HepG2 (cell line): ENCODE data around the gene PDIA4. TPM values are rescaled to one million over a fixed set of nuclear protein-coding genes. Genes with fewer than 3 reads are reported as not detected.
A peak's percentile ranks its signal among the peaks of the same experiment; 100 is the strongest.

Experiments used
- BHLHE40 ChIP-seq: IDR thresholded peaks from 2 replicates; pipeline ENCODE4 v1.6.1; 2011; ENCODE audit warnings: low read length, improper control_type of control experiment
- FOXJ3 ChIP-seq: sonication (generic); formaldehyde crosslinking; IDR thresholded peaks from 2 replicates; pipeline ENCODE4 v1.4.0; 2020; ENCODE audit warnings: missing genetic modification reagents, mild to moderate bottlenecking, borderline replicate concordance
- LCORL ChIP-seq, 2 experiments: fragments of 450-650 bp in 1 of 2; sonication (generic) in 1 of 2; formaldehyde crosslinking in 1 of 2; IDR thresholded peaks; 2 replicates each; pipeline versions ENCODE4 v1.5.0 to v1.6.1; 2017 to 2020; ENCODE audit warnings: antibody characterized with exemption in 1 of 2, missing genetic modification reagents in 1 of 2
- PHB2 ChIP-seq: fragments of 450-650 bp; IDR thresholded peaks from 2 replicates; pipeline ENCODE4 v1.6.1; 2018; ENCODE audit not compliant: partially characterized antibody
- ZNF121 ChIP-seq: sonication (generic); formaldehyde crosslinking; IDR thresholded peaks from 2 replicates; pipeline ENCODE4 v1.5.0; 2020; ENCODE audit warnings: mild to moderate bottlenecking, missing genetic modification reagents
- ZNF253 ChIP-seq: sonication (generic); formaldehyde crosslinking; IDR thresholded peaks from 2 replicates; pipeline ENCODE4 v1.8.0; 2022; ENCODE audit warnings: mild to moderate bottlenecking, missing genetic modification reagents, borderline replicate concordance
- ZNF367 ChIP-seq: sonication (generic); formaldehyde crosslinking; IDR thresholded peaks from 2 replicates; pipeline ENCODE4 v1.4.0; 2020; ENCODE audit warnings: missing genetic modification reagents, borderline replicate concordance
- polyA plus RNA-seq, 8 experiments: library from polyadenylated mRNA; depleted of rRNA in 3 of 8; stranded (reverse) in 7 of 8; unstranded in 1 of 8; fragments of >200 nt; fragmentation: Illumina TruSeq in 4 of 8; extraction: Trizol in 4 of 8; gene quantifications; 2 replicates each; pipeline versions ENCODE4 v1.2.1 to v1.2.3, GENCODE V29; 2011 to 2016; ENCODE audit warnings: low read depth in 4 of 8, missing spikeins in 1 of 8, mixed read lengths in 1 of 8; ENCODE audit not compliant: insufficient read depth in 1 of 8
- total RNA-seq, 5 experiments: library from RNA; depleted of rRNA; stranded (reverse); fragments of >200 nt; fragmentation: Illumina TruSeq; extraction: Trizol; gene quantifications; 2 replicates each; pipeline ENCODE4 v1.2.3, GENCODE V29; 2016; ENCODE audit warnings: low read depth in 1 of 5
- TF ChIP-seq, protein P1 (sequence below): sonication (generic); formaldehyde crosslinking; IDR thresholded peaks from 2 replicates; pipeline ENCODE4 v1.5.0; 2020; ENCODE audit warnings: mild to moderate bottlenecking, missing genetic modification reagents
- TF ChIP-seq, protein P2 (sequence below): sonication (generic); formaldehyde crosslinking; IDR thresholded peaks from 2 replicates; pipeline ENCODE4 v1.9.0; 2022; ENCODE audit warnings: missing genetic modification reagents, mild to moderate bottlenecking, borderline replicate concordance
- TF ChIP-seq, protein P3 (sequence below): sonication (generic); formaldehyde crosslinking; conservative IDR thresholded peaks from 2 replicates; pipeline ENCODE4 v1.8.0; 2022; ENCODE audit warnings: low read depth, missing genetic modification reagents
- TF ChIP-seq, protein P4 (sequence below): sonication (generic); formaldehyde crosslinking; IDR thresholded peaks from 2 replicates; pipeline ENCODE4 v1.4.0; 2020; ENCODE audit warnings: missing genetic modification reagents, mild to moderate bottlenecking, borderline replicate concordance
- TF ChIP-seq, protein P5 (sequence below): sonication (generic); formaldehyde crosslinking; IDR thresholded peaks from 2 replicates; pipeline ENCODE4 v1.4.0; 2020; ENCODE audit warnings: missing genetic modification reagents
- TF ChIP-seq, protein P6 (sequence below): sonication (generic); formaldehyde crosslinking; IDR thresholded peaks from 2 replicates; pipeline ENCODE4 v1.5.0; 2020; ENCODE audit warnings: missing genetic modification reagents, mild to moderate bottlenecking, borderline replicate concordance

PDIA4 gene
- total and polyA plus RNA-seq, 2 of the 13 experiments (the other 11 are each of a cell fraction or from before 2014, with no cell fraction given), result 278 to 402 TPM

DNA sequence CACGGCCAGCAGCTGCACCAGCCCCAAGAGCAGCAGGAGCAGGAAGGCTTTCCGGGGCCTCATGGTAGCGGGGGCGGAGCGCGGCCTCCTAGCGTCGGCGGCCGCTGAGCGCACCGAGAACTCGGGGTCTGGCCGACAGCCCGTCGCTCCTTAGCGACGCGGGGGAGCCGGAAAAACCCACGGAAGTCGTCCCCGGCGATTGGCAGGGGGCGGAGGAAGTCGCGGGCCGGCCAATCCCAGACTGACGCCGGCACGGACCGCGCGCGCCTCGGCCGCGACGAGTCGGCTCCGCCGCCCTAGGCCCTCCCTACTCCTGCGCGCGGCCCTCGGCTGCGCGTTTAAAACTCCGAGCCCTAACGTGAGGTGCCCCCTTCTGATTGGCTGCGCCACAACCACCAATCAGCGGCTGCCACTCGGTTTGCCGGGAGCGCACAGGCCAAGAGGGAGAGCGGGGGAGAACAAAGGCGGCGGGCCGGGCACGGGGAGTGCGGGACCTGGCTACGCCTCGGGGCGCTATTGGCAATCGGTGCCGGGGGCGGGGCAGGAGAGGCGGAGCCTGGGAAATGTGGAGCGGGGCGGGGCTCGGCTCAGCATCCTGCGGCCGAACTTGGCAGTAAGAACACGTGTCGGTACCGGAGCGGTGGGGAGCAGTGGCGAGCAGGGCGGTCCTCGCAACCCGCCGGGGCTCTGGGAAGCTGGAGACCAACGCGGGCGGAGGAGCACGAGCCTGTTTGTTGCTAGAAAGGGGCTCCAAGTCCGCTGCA lies at the start of gene PDIA4 (continued):
- TF ChIP-seq, protein P1, sequence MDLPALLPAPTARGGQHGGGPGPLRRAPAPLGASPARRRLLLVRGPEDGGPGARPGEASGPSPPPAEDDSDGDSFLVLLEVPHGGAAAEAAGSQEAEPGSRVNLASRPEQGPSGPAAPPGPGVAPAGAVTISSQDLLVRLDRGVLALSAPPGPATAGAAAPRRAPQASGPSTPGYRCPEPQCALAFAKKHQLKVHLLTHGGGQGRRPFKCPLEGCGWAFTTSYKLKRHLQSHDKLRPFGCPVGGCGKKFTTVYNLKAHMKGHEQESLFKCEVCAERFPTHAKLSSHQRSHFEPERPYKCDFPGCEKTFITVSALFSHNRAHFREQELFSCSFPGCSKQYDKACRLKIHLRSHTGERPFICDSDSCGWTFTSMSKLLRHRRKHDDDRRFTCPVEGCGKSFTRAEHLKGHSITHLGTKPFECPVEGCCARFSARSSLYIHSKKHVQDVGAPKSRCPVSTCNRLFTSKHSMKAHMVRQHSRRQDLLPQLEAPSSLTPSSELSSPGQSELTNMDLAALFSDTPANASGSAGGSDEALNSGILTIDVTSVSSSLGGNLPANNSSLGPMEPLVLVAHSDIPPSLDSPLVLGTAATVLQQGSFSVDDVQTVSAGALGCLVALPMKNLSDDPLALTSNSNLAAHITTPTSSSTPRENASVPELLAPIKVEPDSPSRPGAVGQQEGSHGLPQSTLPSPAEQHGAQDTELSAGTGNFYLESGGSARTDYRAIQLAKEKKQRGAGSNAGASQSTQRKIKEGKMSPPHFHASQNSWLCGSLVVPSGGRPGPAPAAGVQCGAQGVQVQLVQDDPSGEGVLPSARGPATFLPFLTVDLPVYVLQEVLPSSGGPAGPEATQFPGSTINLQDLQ (CRISPR knock-in tag), result no peak; the same call in none of the 2 replicates
- TF ChIP-seq LCORL (IDR thresholded peaks at IDR 0.05) (no peak), LCORL (CRISPR knock-in tag; IDR thresholded peaks at IDR 0.05) (peak; percentile 47; the same call in 1 of the 2 replicates), PHB2 (no peak), ZNF367 (peak; percentile 41; the same call in 1 of the 2 replicates), BHLHE40 (peak; percentile 70; the same call in 1 of the 2 replicates), ZNF121 (CRISPR knock-in tag) (peak; percentile 55; the same call in 1 of the 2 replicates), ZNF253 (CRISPR knock-in tag) (peak; percentile 82), FOXJ3 (CRISPR knock-in tag) (0 out of 2 replicates have a peak, but pooled peaks have one; percentile 20)
- TF ChIP-seq, protein P2, sequence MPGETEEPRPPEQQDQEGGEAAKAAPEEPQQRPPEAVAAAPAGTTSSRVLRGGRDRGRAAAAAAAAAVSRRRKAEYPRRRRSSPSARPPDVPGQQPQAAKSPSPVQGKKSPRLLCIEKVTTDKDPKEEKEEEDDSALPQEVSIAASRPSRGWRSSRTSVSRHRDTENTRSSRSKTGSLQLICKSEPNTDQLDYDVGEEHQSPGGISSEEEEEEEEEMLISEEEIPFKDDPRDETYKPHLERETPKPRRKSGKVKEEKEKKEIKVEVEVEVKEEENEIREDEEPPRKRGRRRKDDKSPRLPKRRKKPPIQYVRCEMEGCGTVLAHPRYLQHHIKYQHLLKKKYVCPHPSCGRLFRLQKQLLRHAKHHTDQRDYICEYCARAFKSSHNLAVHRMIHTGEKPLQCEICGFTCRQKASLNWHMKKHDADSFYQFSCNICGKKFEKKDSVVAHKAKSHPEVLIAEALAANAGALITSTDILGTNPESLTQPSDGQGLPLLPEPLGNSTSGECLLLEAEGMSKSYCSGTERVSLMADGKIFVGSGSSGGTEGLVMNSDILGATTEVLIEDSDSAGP (CRISPR knock-in tag), result peak; percentile 95
- TF ChIP-seq, protein P3, sequence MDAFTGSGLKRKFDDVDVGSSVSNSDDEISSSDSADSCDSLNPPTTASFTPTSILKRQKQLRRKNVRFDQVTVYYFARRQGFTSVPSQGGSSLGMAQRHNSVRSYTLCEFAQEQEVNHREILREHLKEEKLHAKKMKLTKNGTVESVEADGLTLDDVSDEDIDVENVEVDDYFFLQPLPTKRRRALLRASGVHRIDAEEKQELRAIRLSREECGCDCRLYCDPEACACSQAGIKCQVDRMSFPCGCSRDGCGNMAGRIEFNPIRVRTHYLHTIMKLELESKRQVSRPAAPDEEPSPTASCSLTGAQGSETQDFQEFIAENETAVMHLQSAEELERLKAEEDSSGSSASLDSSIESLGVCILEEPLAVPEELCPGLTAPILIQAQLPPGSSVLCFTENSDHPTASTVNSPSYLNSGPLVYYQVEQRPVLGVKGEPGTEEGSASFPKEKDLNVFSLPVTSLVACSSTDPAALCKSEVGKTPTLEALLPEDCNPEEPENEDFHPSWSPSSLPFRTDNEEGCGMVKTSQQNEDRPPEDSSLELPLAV (CRISPR knock-in tag), result 0 out of 2 replicates have a peak, but pooled peaks have one; percentile 34
- TF ChIP-seq, protein P4, sequence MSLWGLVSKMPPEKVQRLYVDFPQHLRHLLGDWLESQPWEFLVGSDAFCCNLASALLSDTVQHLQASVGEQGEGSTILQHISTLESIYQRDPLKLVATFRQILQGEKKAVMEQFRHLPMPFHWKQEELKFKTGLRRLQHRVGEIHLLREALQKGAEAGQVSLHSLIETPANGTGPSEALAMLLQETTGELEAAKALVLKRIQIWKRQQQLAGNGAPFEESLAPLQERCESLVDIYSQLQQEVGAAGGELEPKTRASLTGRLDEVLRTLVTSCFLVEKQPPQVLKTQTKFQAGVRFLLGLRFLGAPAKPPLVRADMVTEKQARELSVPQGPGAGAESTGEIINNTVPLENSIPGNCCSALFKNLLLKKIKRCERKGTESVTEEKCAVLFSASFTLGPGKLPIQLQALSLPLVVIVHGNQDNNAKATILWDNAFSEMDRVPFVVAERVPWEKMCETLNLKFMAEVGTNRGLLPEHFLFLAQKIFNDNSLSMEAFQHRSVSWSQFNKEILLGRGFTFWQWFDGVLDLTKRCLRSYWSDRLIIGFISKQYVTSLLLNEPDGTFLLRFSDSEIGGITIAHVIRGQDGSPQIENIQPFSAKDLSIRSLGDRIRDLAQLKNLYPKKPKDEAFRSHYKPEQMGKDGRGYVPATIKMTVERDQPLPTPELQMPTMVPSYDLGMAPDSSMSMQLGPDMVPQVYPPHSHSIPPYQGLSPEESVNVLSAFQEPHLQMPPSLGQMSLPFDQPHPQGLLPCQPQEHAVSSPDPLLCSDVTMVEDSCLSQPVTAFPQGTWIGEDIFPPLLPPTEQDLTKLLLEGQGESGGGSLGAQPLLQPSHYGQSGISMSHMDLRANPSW (CRISPR knock-in tag), result peak; percentile 22; the same call in 1 of the 2 replicates
- TF ChIP-seq, protein P5, sequence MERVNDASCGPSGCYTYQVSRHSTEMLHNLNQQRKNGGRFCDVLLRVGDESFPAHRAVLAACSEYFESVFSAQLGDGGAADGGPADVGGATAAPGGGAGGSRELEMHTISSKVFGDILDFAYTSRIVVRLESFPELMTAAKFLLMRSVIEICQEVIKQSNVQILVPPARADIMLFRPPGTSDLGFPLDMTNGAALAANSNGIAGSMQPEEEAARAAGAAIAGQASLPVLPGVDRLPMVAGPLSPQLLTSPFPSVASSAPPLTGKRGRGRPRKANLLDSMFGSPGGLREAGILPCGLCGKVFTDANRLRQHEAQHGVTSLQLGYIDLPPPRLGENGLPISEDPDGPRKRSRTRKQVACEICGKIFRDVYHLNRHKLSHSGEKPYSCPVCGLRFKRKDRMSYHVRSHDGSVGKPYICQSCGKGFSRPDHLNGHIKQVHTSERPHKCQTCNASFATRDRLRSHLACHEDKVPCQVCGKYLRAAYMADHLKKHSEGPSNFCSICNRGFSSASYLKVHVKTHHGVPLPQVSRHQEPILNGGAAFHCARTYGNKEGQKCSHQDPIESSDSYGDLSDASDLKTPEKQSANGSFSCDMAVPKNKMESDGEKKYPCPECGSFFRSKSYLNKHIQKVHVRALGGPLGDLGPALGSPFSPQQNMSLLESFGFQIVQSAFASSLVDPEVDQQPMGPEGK (CRISPR knock-in tag), result peak; percentile 62
- TF ChIP-seq, protein P6, sequence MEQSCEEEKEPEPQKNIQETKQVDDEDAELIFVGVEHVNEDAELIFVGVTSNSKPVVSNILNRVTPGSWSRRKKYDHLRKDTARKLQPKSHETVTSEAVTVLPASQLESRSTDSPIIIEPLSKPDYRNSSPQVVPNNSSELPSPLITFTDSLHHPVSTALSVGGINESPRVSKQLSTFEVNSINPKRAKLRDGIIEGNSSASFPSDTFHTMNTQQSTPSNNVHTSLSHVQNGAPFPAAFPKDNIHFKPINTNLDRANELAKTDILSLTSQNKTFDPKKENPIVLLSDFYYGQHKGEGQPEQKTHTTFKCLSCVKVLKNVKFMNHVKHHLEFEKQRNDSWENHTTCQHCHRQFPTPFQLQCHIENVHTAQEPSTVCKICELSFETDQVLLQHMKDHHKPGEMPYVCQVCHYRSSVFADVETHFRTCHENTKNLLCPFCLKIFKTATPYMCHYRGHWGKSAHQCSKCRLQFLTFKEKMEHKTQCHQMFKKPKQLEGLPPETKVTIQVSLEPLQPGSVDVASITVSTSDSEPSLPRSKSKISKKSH (CRISPR knock-in tag), result peak; percentile 37; the same call in 1 of the 2 replicates
